Esophagus squamous epithelium (tissue), 4 donors: ENCODE data around the gene MAP4K1.

Source experiments
- POLR2A ChIP-seq, 4 donors: fragments of 450-650 bp; IDR thresholded peaks; one replicate each; pipeline ENCODE4 v1.6.1; 2017; ENCODE audit warnings: antibody characterized with exemption in 4 of 4, mild to moderate bottlenecking in 4 of 4, moderate library complexity in 3 of 4
- TF ChIP-seq, protein P1 (sequence below), 6 experiments: fragments of 450-650 bp in 4 of 6; fragments of 200-600 bp in 2 of 6; sonication (generic) in 2 of 6; IDR thresholded peaks; one replicate each; pipeline ENCODE4 v1.5.1; 2016 to 2019; ENCODE audit warnings: antibody characterized with exemption in 6 of 6, mild to moderate bottlenecking in 4 of 6, moderate library complexity in 4 of 6

DNA sequence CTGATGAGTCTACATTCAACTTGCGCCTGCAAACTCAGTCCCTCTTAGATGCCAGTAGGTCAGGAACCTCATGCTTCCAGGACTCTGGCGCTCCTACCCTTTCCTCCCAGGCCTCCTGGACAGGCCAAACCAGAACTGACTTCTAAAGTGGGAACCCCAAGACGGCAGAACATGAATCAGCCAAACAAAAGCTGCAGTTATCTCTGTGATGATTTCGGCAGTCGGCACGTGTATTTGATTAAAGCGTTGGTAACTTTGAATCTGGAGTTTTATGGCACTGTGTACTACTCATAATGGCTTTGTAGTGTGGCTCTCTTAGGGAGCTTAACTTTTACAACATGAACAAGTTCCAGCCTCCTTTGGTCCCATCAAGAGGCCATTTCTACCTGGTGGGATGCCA is 43.4 kb upstream of the MAP4K1 start:
- TF ChIP-seq, protein P1, sequence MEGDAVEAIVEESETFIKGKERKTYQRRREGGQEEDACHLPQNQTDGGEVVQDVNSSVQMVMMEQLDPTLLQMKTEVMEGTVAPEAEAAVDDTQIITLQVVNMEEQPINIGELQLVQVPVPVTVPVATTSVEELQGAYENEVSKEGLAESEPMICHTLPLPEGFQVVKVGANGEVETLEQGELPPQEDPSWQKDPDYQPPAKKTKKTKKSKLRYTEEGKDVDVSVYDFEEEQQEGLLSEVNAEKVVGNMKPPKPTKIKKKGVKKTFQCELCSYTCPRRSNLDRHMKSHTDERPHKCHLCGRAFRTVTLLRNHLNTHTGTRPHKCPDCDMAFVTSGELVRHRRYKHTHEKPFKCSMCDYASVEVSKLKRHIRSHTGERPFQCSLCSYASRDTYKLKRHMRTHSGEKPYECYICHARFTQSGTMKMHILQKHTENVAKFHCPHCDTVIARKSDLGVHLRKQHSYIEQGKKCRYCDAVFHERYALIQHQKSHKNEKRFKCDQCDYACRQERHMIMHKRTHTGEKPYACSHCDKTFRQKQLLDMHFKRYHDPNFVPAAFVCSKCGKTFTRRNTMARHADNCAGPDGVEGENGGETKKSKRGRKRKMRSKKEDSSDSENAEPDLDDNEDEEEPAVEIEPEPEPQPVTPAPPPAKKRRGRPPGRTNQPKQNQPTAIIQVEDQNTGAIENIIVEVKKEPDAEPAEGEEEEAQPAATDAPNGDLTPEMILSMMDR (IDR thresholded peaks at IDR 0.05) = no peak
- no peak for TF ChIP-seq POLR2A (IDR thresholded peaks at IDR 0.05)
